Measurements from ENCODE around the gene DEK.

DEK gene

DNA sequence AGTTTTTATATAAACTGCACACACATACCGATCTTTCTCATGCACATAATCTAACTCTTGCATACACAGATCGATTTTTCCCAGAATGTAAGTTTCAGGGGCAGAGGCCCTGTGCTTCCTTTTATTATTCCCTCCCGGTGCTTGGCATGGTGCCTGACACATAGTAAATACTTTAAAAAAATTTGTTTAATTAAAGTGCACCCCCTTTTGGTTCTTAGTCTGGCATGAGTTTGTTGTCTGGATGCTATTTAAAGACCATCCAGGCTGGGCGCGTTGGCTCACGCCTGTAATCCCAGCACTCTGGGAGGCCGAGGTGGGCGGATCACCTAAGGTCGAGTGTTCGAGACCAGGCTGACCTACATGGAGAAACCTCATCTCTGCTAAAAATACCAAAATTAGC is 5.4 kb upstream of the DEK start:
- Mint-ChIP-seq H3K4me3 (no peak overlapping the region), H3K27ac (no peak overlapping the region), H3K36me3 (ENCODE audit: low read depth) (no peaks in the 10 kb centered on the region), H3K9me3 (no peaks in the 10 kb centered on the region), H3K4me1 (peaks cover 10% of the 10 kb centered on the region), H3K27me3 (ENCODE audit: low read depth, poor library complexity) (peaks cover 18% of the 10 kb centered on the region)
- TF ChIP-seq, protein P1, sequence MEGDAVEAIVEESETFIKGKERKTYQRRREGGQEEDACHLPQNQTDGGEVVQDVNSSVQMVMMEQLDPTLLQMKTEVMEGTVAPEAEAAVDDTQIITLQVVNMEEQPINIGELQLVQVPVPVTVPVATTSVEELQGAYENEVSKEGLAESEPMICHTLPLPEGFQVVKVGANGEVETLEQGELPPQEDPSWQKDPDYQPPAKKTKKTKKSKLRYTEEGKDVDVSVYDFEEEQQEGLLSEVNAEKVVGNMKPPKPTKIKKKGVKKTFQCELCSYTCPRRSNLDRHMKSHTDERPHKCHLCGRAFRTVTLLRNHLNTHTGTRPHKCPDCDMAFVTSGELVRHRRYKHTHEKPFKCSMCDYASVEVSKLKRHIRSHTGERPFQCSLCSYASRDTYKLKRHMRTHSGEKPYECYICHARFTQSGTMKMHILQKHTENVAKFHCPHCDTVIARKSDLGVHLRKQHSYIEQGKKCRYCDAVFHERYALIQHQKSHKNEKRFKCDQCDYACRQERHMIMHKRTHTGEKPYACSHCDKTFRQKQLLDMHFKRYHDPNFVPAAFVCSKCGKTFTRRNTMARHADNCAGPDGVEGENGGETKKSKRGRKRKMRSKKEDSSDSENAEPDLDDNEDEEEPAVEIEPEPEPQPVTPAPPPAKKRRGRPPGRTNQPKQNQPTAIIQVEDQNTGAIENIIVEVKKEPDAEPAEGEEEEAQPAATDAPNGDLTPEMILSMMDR (IDR thresholded peaks at IDR 0.05), result no peak
- DNase-seq, result no peak

DNA sequence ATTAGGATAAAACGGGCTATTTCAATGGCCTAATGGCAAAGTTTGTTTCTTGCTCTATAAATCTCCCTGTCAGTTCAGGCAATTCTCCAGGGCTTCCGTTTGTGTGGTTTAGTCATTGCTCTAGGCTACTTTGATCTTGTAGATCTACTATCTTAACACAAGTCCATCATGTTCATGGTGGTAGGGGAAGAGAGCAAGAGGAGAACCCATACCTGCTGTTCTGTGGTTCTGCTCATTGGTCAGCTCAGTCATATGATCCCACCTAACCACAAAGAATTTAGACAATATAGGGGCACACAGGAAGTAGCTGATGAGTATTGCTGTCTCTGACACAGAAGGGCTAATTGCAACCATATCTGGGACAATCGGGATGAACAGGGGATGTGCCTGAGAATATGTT is 4.9 kb upstream of the DEK start:
- Mint-ChIP-seq H3K4me1 (peaks cover 11% of the 10 kb centered on the region), H3K27ac (no peak overlapping the region), H3K36me3 (ENCODE audit: low read depth) (no peaks in the 10 kb centered on the region), H3K9me3 (no peaks in the 10 kb centered on the region), H3K4me3 (no peak overlapping the region), H3K27me3 (ENCODE audit: low read depth, poor library complexity) (peaks cover 14% of the 10 kb centered on the region)
- TF ChIP-seq, protein P1 (IDR thresholded peaks at IDR 0.05), result no peak
- no peak for DNase-seq

DNA sequence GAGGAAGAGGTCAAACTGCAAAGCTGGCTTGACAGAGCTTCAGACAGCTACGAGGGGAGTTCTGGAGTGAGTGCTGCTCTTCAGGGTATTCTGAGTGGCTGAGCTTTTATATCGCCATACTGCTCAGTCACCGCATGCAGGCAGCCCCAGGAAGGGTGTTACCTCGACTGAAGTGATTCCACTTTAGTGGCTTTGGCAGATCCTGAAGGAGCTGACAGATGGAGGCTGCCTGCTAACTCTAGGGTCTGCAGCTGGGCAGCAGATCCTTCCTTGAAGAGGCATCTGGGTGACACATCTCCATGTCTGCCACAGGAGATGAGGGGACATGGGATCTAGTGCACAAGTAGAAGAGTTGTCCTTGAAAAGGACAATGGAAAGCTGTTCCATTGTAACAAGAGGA is 3.7 kb upstream of the DEK start:
- Mint-ChIP-seq H3K36me3 (ENCODE audit: low read depth) (no peaks in the 10 kb centered on the region), H3K27me3 (ENCODE audit: low read depth, poor library complexity) (peaks cover 3% of the 10 kb centered on the region), H3K4me3 (no peak overlapping the region), H3K4me1 (peaks cover 20% of the 10 kb centered on the region), H3K9me3 (no peaks in the 10 kb centered on the region), H3K27ac (no peak overlapping the region)
- TF ChIP-seq, protein P1 (IDR thresholded peaks at IDR 0.05), result no peak
- DNase-seq, result no peak

DNA sequence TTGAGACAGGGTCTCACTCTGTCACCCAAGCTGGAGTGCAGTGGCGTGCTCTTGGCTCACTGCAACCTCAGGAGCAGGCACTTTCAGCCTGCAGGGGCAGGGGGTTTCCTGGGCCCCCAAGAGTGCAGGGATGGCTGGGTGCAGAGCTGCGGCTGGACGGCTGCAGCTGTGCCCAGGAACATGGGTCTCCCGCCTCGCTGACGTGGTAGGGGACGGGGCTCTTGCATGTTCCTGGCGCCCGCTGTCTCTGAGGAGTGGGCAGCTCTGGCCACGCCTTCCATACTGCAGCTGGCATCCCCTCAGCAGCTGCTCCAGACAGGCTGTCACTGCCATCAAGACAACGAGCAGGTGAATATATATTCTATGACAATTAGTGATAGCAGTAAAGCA is 2.2 kb upstream of the DEK start:
- no peak overlapping the region for H3K4me3 Mint-ChIP-seq
- H3K9me3 Mint-ChIP-seq, result no peaks in the 10 kb centered on the region
- TF ChIP-seq, protein P1 (IDR thresholded peaks at IDR 0.05), result no peak
- H3K27ac Mint-ChIP-seq, result no peak overlapping the region
- peaks cover 35% of the 10 kb centered on the region for H3K4me1 Mint-ChIP-seq
- H3K36me3 Mint-ChIP-seq (ENCODE audit: low read depth), result peaks cover 11% of the 10 kb centered on the region
- no peak for DNase-seq
- no peaks in the 10 kb centered on the region for H3K27me3 Mint-ChIP-seq (ENCODE audit: low read depth, poor library complexity)

DNA sequence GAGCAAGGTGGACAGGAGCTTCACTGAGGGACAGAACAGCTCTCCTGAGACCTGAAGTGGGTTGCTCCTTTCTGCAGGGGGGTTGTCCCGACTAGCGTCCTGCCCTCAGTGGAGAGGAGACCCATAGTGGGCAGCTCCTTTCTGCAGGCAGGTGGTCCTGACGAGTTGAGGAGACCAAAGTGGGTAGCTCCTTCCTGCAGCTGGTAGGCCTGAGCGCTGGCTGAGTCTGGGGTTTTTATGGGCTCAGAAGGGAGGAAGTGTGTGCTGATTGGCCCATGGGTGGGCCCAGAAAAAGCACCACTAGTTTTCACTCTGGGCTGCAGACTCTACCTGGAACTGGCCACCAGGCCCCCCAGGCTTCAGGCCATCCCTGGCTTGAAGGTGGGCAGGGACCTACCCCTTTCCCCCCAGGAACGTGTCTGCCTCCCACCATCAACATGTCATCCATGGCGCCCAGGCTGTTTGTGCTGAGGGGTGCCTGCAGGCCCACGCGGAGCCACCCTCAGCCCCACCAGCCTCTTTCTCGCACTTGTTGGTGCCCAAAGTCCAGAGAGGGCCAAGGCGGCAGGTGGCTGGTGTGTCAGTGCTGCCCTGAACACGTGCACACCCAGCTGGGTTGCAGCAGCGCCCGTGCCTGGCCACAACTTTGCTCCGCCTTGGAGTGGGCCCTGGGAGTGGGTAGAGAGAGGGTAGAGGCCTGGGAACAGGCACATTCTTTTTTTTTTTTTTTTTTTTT is 1.6 kb upstream of the DEK start:
- Mint-ChIP-seq H3K27ac (no peak overlapping the region), H3K36me3 (ENCODE audit: low read depth) (peaks cover 14% of the 10 kb centered on the region)

More for the DNA sequence above, 1.6 kb upstream of the DEK start:
- TF ChIP-seq, protein P1 (IDR thresholded peaks at IDR 0.05), result no peak
- no peak for DNase-seq
- H3K9me3 Mint-ChIP-seq, result no peaks in the 10 kb centered on the region
- H3K4me3 Mint-ChIP-seq, result peak overlapping the region; percentile 88
- no peaks in the 10 kb centered on the region for H3K27me3 Mint-ChIP-seq (ENCODE audit: low read depth, poor library complexity)
- peaks cover 41% of the 10 kb centered on the region for H3K4me1 Mint-ChIP-seq
